HepG2 (cell line): ENCODE results near the gene SERINC5. TPM values are rescaled to one million over a fixed set of nuclear protein-coding genes. Genes with fewer than 3 reads are reported as not detected.

Experiments used
- CCDC6 ChIP-seq: sonication (generic); formaldehyde crosslinking; IDR thresholded peaks from 2 replicates; pipeline ENCODE4 v1.8.1; 2022; ENCODE audit warnings: mild to moderate bottlenecking, missing genetic modification reagents, moderate library complexity
- DMAP1 ChIP-seq: IDR thresholded peaks from 2 replicates; pipeline ENCODE4 v1.6.1; 2016
- ELF3 ChIP-seq: IDR thresholded peaks from 2 replicates; pipeline ENCODE4 v1.6.1; 2016; ENCODE audit warnings: missing genetic modification reagents, missing compliant biosample characterization
- KAT8 ChIP-seq: IDR thresholded peaks from 2 replicates; pipeline ENCODE4 v1.6.1; 2016; ENCODE audit warnings: missing genetic modification reagents, missing compliant biosample characterization
- KDM6A ChIP-seq: IDR thresholded peaks from 2 replicates; pipeline ENCODE4 v1.6.1; 2016; ENCODE audit warnings: low read depth
- SMARCE1 ChIP-seq: fragments of 450-650 bp; IDR thresholded peaks from 2 replicates; pipeline ENCODE4 v1.6.1; 2017; ENCODE audit warnings: borderline replicate concordance
- SSRP1 ChIP-seq: IDR thresholded peaks from 2 replicates; pipeline ENCODE4 v1.6.1; 2016; ENCODE audit warnings: control low read depth
- ZMYM3 ChIP-seq: sonication (generic); formaldehyde crosslinking; IDR thresholded peaks from 2 replicates; pipeline ENCODE4 v1.5.1; 2020; ENCODE audit warnings: mild to moderate bottlenecking, missing genetic modification reagents
- ZNF441 ChIP-seq: sonication (generic); formaldehyde crosslinking; IDR thresholded peaks from 2 replicates; pipeline ENCODE4 v1.7.0; 2021; ENCODE audit warnings: missing genetic modification reagents, borderline replicate concordance
- ZNF720 ChIP-seq: sonication (generic); formaldehyde crosslinking; IDR thresholded peaks from 2 replicates; pipeline ENCODE4 v1.4.0; 2020; ENCODE audit warnings: missing genetic modification reagents
- ZNF792 ChIP-seq: IDR thresholded peaks from 2 replicates; pipeline ENCODE4 v1.6.1; 2016
- polyA plus RNA-seq, 8 experiments: library from polyadenylated mRNA; depleted of rRNA in 3 of 8; stranded (reverse) in 7 of 8; unstranded in 1 of 8; fragments of >200 nt; fragmentation: Illumina TruSeq in 4 of 8; extraction: Trizol in 4 of 8; gene quantifications; 2 replicates each; pipeline versions ENCODE4 v1.2.1 to v1.2.3, GENCODE V29; 2011 to 2016; ENCODE audit warnings: low read depth in 4 of 8, missing spikeins in 1 of 8, mixed read lengths in 1 of 8; ENCODE audit not compliant: insufficient read depth in 1 of 8
- total RNA-seq, 5 experiments: library from RNA; depleted of rRNA; stranded (reverse); fragments of >200 nt; fragmentation: Illumina TruSeq; extraction: Trizol; gene quantifications; 2 replicates each; pipeline ENCODE4 v1.2.3, GENCODE V29; 2016; ENCODE audit warnings: low read depth in 1 of 5
- TF ChIP-seq, protein P1 (sequence below): sonication (generic); formaldehyde crosslinking; conservative IDR thresholded peaks from 2 replicates; pipeline ENCODE4 v1.4.0; 2020; ENCODE audit warnings: mild to moderate bottlenecking, missing genetic modification reagents, moderate library complexity
- TF ChIP-seq, protein P2 (sequence below): sonication (generic); formaldehyde crosslinking; IDR thresholded peaks from 2 replicates; pipeline ENCODE4 v1.5.1; 2020; ENCODE audit warnings: mild to moderate bottlenecking, moderate library complexity, missing genetic modification reagents
- TF ChIP-seq, protein P3 (sequence below): sonication (generic); formaldehyde crosslinking; IDR thresholded peaks from 2 replicates; pipeline ENCODE4 v1.5.1; 2020; ENCODE audit warnings: mild to moderate bottlenecking, missing genetic modification reagents, moderate library complexity
- TF ChIP-seq, protein P4 (sequence below): sonication (generic); formaldehyde crosslinking; IDR thresholded peaks from 2 replicates; pipeline ENCODE4 v1.9.0; 2021; ENCODE audit warnings: missing genetic modification reagents, borderline replicate concordance

Gene SERINC5
- total and polyA plus RNA-seq, 2 of the 13 experiments (the other 11 are each of a cell fraction or from before 2014, with no cell fraction given), result 17.3 to 22.8 TPM

DNA sequence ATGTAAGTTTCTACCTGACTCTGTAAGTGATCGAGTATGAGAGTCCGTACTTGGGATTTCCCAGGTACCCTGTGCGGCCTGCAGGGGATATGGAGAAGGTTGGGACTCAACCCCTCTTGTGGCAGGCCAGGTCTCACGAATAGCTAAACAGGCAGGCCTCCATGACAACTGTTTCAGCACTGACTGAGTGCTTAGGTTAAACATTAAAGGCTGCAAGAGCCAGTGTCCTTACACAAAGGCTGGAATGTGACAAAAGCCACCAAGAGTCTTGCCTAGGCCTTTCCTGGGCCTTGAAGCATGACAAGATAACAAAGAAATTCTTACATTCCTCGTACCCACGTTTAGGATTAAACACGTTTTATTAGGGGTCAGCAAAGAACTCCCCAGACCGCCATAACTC lies 162.1 kb downstream of the SERINC5 start (continued):
- TF ChIP-seq, protein P1, sequence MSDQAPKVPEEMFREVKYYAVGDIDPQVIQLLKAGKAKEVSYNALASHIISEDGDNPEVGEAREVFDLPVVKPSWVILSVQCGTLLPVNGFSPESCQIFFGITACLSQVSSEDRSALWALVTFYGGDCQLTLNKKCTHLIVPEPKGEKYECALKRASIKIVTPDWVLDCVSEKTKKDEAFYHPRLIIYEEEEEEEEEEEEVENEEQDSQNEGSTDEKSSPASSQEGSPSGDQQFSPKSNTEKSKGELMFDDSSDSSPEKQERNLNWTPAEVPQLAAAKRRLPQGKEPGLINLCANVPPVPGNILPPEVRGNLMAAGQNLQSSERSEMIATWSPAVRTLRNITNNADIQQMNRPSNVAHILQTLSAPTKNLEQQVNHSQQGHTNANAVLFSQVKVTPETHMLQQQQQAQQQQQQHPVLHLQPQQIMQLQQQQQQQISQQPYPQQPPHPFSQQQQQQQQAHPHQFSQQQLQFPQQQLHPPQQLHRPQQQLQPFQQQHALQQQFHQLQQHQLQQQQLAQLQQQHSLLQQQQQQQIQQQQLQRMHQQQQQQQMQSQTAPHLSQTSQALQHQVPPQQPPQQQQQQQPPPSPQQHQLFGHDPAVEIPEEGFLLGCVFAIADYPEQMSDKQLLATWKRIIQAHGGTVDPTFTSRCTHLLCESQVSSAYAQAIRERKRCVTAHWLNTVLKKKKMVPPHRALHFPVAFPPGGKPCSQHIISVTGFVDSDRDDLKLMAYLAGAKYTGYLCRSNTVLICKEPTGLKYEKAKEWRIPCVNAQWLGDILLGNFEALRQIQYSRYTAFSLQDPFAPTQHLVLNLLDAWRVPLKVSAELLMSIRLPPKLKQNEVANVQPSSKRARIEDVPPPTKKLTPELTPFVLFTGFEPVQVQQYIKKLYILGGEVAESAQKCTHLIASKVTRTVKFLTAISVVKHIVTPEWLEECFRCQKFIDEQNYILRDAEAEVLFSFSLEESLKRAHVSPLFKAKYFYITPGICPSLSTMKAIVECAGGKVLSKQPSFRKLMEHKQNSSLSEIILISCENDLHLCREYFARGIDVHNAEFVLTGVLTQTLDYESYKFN (CRISPR knock-in tag), result peak; percentile 68
- TF ChIP-seq KDM6A (CRISPR knock-in tag) (peak; percentile 61), ZNF720 (CRISPR knock-in tag) (no peak), CCDC6 (0 out of 2 replicates have a peak, but pooled peaks have one; percentile 39), ELF3 (0 out of 2 replicates have a peak, but pooled peaks have one; percentile 31), ZNF792 (CRISPR knock-in tag) (peak; percentile 45; the same call in 1 of the 2 replicates), SMARCE1 (no peak), KAT8 (peak; percentile 39; the same call in 1 of the 2 replicates), ZMYM3 (peak; percentile 56; the same call in 1 of the 2 replicates), SSRP1 (CRISPR knock-in tag) (no peak), ZNF441 (CRISPR knock-in tag) (no peak), DMAP1 (peak; percentile 38; the same call in 1 of the 2 replicates)
- TF ChIP-seq, protein P2, sequence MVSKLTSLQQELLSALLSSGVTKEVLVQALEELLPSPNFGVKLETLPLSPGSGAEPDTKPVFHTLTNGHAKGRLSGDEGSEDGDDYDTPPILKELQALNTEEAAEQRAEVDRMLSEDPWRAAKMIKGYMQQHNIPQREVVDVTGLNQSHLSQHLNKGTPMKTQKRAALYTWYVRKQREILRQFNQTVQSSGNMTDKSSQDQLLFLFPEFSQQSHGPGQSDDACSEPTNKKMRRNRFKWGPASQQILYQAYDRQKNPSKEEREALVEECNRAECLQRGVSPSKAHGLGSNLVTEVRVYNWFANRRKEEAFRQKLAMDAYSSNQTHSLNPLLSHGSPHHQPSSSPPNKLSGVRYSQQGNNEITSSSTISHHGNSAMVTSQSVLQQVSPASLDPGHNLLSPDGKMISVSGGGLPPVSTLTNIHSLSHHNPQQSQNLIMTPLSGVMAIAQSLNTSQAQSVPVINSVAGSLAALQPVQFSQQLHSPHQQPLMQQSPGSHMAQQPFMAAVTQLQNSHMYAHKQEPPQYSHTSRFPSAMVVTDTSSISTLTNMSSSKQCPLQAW (CRISPR knock-in tag), result peak; percentile 70; the same call in 1 of the 2 replicates
- TF ChIP-seq, protein P3, sequence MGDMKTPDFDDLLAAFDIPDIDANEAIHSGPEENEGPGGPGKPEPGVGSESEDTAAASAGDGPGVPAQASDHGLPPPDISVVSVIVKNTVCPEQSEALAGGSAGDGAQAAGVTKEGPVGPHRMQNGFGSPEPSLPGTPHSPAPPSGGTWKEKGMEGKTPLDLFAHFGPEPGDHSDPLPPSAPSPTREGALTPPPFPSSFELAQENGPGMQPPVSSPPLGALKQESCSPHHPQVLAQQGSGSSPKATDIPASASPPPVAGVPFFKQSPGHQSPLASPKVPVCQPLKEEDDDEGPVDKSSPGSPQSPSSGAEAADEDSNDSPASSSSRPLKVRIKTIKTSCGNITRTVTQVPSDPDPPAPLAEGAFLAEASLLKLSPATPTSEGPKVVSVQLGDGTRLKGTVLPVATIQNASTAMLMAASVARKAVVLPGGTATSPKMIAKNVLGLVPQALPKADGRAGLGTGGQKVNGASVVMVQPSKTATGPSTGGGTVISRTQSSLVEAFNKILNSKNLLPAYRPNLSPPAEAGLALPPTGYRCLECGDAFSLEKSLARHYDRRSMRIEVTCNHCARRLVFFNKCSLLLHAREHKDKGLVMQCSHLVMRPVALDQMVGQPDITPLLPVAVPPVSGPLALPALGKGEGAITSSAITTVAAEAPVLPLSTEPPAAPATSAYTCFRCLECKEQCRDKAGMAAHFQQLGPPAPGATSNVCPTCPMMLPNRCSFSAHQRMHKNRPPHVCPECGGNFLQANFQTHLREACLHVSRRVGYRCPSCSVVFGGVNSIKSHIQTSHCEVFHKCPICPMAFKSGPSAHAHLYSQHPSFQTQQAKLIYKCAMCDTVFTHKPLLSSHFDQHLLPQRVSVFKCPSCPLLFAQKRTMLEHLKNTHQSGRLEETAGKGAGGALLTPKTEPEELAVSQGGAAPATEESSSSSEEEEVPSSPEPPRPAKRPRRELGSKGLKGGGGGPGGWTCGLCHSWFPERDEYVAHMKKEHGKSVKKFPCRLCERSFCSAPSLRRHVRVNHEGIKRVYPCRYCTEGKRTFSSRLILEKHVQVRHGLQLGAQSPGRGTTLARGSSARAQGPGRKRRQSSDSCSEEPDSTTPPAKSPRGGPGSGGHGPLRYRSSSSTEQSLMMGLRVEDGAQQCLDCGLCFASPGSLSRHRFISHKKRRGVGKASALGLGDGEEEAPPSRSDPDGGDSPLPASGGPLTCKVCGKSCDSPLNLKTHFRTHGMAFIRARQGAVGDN (CRISPR knock-in tag), result peak; percentile 27; the same call in 1 of the 2 replicates
- TF ChIP-seq, protein P4, sequence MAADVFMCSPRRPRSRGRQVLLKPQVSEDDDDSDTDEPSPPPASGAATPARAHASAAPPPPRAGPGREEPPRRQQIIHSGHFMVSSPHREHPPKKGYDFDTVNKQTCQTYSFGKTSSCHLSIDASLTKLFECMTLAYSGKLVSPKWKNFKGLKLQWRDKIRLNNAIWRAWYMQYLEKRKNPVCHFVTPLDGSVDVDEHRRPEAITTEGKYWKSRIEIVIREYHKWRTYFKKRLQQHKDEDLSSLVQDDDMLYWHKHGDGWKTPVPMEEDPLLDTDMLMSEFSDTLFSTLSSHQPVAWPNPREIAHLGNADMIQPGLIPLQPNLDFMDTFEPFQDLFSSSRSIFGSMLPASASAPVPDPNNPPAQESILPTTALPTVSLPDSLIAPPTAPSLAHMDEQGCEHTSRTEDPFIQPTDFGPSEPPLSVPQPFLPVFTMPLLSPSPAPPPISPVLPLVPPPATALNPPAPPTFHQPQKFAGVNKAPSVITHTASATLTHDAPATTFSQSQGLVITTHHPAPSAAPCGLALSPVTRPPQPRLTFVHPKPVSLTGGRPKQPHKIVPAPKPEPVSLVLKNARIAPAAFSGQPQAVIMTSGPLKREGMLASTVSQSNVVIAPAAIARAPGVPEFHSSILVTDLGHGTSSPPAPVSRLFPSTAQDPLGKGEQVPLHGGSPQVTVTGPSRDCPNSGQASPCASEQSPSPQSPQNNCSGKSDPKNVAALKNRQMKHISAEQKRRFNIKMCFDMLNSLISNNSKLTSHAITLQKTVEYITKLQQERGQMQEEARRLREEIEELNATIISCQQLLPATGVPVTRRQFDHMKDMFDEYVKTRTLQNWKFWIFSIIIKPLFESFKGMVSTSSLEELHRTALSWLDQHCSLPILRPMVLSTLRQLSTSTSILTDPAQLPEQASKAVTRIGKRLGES (CRISPR knock-in tag), result no peak
